ENCODE measurements around the gene MIF.
"Not testable (repeated sequence)": the region's sequence is repeated elsewhere in the genome, so short reads cannot be mapped to it uniquely, and the experiment has no call there.

The MIF gene

DNA sequence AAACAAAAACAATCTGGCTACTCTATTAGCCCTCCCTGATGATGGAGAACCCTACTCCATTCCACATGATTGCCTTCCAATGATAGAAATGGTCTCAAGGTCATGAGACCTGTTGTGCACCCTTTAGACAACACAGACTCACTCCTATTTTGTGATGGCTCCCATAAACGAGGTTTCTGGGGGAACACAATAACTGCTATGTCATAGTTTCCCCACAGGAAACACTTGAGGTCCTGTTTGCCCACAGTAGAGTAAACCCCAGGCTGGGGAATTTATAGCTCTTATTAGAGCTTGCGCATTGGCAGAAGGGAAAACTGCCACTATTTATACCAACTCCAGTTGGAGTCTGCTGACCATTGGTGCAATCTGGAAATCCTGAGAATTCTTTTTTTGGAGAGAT lies 28.7 kb downstream of the MIF start:
- FAIRE-seq, result no peak
- TF ChIP-seq POLR2A (IDR thresholded peaks at IDR 0.05; ENCODE audit: low read depth, low read length), result no peak
- DNase-seq (ENCODE audit: insufficient read length, low spot score), result no peak

DNA sequence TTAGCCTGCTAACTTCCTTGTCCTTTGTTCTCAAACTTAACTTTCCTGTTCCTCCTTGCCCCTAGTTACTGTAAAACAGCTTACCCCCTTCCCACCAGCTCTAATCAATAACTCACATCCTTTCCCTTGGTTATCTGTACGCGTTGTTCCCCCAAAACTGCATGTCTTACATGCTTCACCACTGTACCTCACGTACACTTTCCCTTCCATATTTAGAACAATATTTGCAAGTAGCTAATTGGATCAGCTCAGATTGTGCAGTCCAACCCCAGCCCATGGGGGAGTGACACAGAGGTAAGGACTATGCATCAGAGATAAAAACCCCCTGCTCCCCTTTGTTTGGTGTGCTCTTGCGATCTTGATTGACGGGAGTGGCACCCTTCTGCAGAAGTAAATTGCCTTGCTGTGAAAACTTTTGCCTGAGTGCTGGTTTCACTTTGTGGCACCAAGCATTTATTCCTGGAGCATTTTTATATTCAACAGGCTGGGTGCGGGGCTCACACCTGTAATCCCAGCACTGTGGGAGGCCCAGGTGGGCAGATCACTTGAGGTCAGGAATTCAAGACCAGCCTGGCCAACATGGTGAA lies 30.9 kb downstream of the MIF start:
- no peak for TF ChIP-seq POLR2A (IDR thresholded peaks at IDR 0.05; ENCODE audit: low read depth, low read length)
- no peak for FAIRE-seq

DNA sequence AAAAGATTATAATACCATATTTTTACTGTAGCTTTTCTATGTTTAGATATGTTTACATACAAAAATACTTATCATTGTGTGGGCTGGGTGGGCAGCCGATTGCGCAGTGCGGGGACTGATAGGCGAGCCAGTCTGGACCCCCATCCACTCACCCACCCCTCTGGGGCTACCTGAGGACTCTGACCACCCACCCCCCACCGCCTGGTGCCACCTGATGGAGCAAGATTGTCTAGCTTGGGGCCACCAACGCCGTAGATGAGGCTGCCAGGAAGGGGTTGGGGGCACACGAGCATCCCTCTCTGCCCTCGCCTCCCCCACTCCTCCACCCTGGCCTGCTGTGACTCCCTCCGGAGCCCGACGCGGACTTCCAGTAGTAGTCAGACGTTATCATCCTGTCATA lies 32.4 kb downstream of the MIF start:
- TF ChIP-seq POLR2A (IDR thresholded peaks at IDR 0.05; ENCODE audit: low read depth, low read length), result no peak
- FAIRE-seq, result no peak

More for the DNA sequence above, 30.9 kb downstream of the MIF start:
- DNase-seq (ENCODE audit: insufficient read length, low spot score), result no peak

DNA sequence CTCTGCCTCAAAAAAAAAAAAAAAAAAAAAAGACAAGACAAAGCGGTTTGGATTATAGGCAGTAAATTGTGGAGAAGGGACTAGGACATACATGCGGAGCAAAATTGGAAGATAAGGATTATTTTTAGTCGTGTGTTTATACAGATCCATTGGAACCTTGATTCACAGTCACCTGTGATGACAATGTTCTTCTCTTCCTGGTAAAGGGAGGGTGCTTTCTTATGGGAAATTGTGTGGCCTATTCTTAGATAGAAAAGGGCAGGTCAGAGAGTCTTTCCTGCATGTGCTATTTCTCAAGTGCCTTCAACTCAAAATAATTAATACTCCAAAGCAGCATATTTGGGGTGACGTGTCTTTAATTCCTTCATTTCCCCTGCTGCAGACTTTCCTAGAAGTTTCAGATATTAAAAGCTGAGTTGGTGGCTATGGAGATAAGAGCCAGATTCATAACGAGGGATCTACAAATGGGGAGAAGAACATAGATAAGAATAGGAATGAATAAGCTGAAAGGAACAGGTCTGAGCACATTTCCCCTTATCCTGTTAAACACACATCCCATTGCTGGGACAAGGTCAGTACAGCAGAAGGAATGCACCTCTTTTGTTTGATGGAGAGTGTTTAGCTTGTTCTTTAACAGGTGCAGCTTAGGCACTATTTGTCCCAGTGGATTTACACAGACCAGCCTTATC lies 44.3 kb downstream of the MIF start:
- FAIRE-seq (no peak), DNase-seq (ENCODE audit: insufficient read length, low spot score) (no peak)
- TF ChIP-seq POLR2A (IDR thresholded peaks at IDR 0.05; ENCODE audit: low read depth, low read length), result no peak

More for the DNA sequence above, 32.4 kb downstream of the MIF start:
- no peak for DNase-seq (ENCODE audit: insufficient read length, low spot score)

DNA sequence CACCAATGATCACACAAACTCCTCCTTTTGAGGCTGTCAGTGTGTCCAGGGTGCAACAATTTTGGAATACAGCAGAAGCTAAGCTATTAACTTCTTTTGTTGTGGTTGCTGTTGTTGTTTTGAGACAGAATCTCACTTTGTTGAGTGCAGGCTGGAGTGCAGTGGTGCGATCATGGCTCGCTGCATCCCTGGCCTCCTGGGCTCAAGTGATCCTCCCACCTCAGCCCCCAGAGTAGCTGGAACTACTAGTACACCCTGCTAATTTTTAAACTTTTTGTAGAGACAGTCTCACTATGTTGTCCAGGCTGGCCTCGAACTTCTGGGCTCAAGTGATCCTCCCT lies 44.8 kb downstream of the MIF start:
- DNase-seq (ENCODE audit: insufficient read length, low spot score) (no peak), FAIRE-seq (no peak)
- TF ChIP-seq POLR2A (IDR thresholded peaks at IDR 0.05; ENCODE audit: low read depth, low read length), result no peak

DNA sequence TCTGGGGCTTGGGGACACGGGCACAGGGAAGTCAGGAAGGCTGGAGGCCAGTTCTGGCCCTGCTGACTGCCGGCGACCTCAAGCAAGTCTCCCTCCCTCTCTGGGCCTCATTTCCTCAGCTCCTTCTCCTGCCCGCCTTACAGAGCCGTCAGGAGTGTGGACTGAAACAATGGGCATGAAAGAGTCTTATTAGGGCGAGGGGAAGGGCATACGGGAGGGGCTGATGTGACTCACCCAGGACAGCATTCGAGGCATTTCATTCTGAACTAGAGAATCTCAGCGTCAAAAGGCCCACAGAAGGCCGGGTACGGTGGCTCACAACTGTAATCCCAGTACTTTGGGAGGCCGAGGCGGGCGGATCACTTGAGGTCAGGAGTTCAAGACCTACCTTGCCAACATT lies 46.0 kb downstream of the MIF start:
- FAIRE-seq; DNase-seq (ENCODE audit: insufficient read length, low spot score): not testable (repeated sequence)

All from H54 (cell line).